Choroid plexus epithelial cell (primary cell): Measurements from ENCODE around the gene SDR42E2.

Source experiments
- DNase-seq: peaks from one replicate; pipeline ENCODE4 v3.0.0-alpha.2; 2010; ENCODE audit warnings: low read depth
- H3K4me3 ChIP-seq: 2 replicates; pipeline ENCODE4 v1.5.1; 2011; ENCODE audit warnings: low read depth, mild to moderate bottlenecking, control low read depth, low read length, moderate library complexity
- TF ChIP-seq, protein P1 (sequence below): conservative IDR thresholded peaks from 2 replicates; pipeline ENCODE4 v1.5.1; 2011; ENCODE audit warnings: low read depth, mild to moderate bottlenecking, control low read depth, inconsistent platforms, low read length, moderate library complexity

Gene SDR42E2

DNA sequence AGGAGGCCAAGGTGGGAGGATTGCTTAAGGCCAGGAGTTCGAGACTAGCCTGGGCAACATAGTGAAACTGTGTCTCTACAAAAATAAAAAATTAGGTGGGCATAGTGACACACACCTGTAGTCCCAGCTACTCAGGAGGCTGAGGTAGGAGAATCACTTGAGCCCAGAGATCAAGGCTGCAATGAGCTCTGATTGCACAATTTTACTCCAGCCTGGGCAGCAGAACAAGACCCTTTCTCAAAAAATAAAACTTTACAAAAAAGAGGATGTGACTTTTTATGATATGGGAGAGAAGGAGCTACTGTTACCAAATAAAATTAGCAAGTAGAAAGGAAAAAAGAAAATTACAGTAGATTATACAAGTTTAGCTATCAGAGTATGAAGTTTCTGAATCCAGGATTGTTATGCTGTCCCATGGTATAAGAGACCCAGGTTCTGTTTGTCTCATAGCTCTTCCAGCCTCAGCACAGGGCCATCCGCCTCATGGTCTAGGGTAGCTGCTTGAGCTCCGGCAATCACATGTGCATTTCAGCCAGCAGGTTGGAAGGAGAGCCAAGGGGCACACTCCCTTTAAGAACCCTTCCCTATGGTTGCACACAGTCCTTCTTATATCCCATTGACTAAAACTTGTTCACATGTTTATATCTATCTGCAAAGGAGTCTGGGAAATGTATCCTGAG lies 57.2 kb downstream of the SDR42E2 start:
- DNase-seq, result no peak
- TF ChIP-seq, protein P1, sequence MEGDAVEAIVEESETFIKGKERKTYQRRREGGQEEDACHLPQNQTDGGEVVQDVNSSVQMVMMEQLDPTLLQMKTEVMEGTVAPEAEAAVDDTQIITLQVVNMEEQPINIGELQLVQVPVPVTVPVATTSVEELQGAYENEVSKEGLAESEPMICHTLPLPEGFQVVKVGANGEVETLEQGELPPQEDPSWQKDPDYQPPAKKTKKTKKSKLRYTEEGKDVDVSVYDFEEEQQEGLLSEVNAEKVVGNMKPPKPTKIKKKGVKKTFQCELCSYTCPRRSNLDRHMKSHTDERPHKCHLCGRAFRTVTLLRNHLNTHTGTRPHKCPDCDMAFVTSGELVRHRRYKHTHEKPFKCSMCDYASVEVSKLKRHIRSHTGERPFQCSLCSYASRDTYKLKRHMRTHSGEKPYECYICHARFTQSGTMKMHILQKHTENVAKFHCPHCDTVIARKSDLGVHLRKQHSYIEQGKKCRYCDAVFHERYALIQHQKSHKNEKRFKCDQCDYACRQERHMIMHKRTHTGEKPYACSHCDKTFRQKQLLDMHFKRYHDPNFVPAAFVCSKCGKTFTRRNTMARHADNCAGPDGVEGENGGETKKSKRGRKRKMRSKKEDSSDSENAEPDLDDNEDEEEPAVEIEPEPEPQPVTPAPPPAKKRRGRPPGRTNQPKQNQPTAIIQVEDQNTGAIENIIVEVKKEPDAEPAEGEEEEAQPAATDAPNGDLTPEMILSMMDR, result no peak

DNA sequence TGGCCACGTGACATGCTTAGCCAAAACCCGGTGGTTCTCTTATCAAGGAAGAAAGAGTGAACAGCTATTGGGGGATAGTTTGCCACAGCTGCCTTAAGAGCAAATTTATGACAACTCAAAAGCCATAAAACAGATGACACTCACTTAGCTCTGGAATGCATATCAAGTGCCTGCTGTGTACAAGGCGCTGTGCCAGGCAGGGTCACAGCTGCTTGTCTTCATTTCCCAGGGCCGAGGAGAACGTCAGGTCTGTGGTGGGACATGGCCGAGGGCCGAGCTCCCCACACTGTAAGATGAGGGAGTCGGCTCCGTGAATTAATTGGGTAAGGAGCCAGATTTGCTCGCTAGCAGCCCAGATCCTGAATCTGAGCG lies 57.7 kb downstream of the SDR42E2 start:
- peak; percentile 46 for DNase-seq
- TF ChIP-seq, protein P1, result no peak
- no peak overlapping the region for H3K4me3 ChIP-seq

More for the DNA sequence above, 57.2 kb downstream of the SDR42E2 start:
- H3K4me3 ChIP-seq, result no peak overlapping the region

DNA sequence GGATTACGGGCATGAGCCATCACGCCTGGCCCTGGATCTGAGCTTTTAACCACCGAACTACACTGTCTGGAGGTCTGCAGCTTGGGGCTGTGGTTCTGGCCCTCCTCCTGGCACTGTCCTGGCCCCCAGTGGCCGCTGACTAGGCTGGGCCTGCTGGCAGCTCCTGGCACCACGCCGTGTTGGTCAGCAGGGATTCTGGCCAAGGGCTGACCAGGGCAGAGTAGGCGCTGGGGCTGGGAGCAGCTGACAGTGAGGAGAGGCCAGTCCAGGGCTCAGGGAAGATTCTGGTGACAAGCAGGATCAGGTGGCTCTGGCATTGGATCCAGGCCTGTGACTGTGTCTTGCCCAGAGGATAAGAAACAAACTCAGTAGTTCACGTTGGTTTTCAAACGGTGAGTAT lies 58.4 kb downstream of the SDR42E2 start:
- H3K4me3 ChIP-seq, result no peak overlapping the region
- DNase-seq, result no peak
- TF ChIP-seq, protein P1, result no peak

DNA sequence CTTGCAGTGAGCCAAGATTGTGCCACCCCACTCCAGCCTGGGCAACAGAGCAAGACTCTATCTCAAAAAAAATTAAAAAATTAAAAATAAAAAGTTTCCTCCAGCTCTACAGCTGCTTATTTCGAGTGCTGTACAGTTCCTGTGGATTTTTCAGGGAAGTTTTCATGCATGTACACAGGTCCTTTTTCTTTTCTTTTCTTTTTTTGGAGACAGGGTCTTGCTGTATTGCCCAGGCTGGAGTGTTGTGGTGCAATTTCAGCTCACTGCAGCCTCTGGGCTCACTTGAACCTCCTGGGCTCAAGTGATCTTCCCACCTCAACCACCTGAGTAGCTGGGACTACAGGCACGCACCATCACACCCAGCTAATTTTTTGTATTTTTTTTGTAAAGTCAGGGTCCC lies 59.7 kb downstream of the SDR42E2 start:
- TF ChIP-seq, protein P1, result no peak
- no peak overlapping the region for H3K4me3 ChIP-seq
- DNase-seq, result no peak

DNA sequence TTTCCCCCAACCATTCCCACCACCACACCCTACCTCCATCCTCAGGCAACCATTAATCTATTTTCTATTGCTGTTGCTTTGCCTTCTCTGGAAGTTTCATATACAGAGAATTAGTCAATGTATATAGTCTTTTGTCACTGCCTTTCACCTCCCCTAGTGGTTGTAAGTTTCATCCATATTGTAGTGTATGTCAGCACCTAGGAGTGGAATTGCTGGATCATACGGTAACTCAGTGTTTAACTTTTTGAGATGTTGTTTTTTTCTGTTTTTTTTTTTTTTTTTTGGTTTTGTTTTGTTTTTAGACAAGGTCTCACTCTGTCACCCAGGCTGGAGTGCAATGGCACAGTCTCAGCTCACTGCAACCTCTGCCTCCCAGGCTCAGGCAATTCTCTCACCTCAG lies 60.7 kb downstream of the SDR42E2 start:
- H3K4me3 ChIP-seq, result no peak overlapping the region
- DNase-seq, result no peak
- TF ChIP-seq, protein P1, result no peak

DNA sequence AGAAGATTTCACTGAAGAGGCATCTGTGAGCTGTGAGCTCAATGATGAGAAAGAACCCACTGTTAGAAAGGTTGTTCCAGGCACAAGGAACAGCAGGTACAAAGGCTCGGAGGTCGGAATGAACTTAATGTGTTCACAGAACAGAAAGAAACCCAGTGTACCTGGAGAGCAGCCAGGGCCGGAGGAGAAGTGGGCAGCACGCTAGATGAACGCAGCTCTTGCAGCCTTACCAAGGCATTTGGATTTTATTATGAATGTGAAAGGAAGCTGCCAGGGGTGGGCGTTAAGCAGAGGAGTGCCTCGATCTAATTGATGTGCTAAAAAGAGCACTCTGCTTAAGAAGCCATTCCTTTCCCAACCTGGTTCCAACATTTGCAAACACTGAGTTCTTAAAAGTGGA lies 62.8 kb downstream of the SDR42E2 start:
- TF ChIP-seq, protein P1, result no peak
- H3K4me3 ChIP-seq, result no peak overlapping the region
- DNase-seq, result no peak

DNA sequence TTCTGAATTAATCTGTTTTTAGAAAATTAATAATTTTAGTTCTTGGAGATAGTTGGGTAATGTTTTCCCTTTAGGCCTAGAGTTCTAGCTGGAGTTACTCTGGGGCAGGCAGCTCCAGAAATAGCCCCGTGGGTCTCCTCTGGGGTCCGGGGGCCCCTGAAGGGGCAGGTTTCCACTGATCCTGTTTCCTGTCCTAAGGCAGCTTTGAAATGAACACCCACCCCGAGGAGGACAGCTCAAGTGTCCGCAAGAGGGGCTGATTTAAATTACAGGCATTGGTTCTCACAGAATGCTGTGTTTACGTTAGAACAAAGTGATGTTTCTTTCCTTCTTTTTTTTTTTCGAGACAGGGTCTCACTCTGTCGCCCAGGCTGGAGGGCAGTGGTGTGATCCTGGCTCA lies 67.6 kb downstream of the SDR42E2 start:
- H3K4me3 ChIP-seq, result no peak overlapping the region
- no peak for DNase-seq
- TF ChIP-seq, protein P1, result no peak
